GM21737 (cell line): Measurements from ENCODE around the gene SLC9A4.
"Not testable (repeated sequence)": the region's sequence is repeated elsewhere in the genome, so short reads cannot be mapped to it uniquely, and the experiment has no call there.

Source experiments
- ATAC-seq: cut with Tn5 transposase; IDR thresholded peaks from one replicate; pipeline ENCODE4 v1.9.1; 2021; ENCODE audit warnings: mild to moderate bottlenecking, moderate library complexity; ENCODE audit not compliant: unreplicated experiment

The SLC9A4 gene

GRCh38 chr2:102544182-102544581, 71.2 kb downstream of the SLC9A4 start:
- ATAC-seq = no peak

GRCh38 chr2:102547462-102547861, 74.4 kb downstream of the SLC9A4 start:
- ATAC-seq = no peak

- no peak for ATAC-seq
These were observed 76.0 kb downstream of the SLC9A4 start for GRCh38 chr2:102549027-102549426.

GRCh38 chr2:102550151-102550550, 77.1 kb downstream of the SLC9A4 start:
- no peak for ATAC-seq

- no peak for ATAC-seq
These were observed 78.5 kb downstream of the SLC9A4 start for GRCh38 chr2:102551329-102552096.

- no peak for ATAC-seq
These were observed 80.6 kb downstream of the SLC9A4 start for GRCh38 chr2:102553601-102554000.

GRCh38 chr2:102558463-102558862, 85.4 kb downstream of the SLC9A4 start:
- ATAC-seq = no peak

GRCh38 chr2:102562542-102562941, 89.5 kb downstream of the SLC9A4 start:
- ATAC-seq = not testable (repeated sequence)

GRCh38 chr2:102575888-102576287, 102.9 kb downstream of the SLC9A4 start:
- no peak for ATAC-seq

GRCh38 chr2:102578376-102578775, 105.3 kb downstream of the SLC9A4 start:
- no peak for ATAC-seq

GRCh38 chr2:102581911-102582310, 108.9 kb downstream of the SLC9A4 start:
- no peak for ATAC-seq

- ATAC-seq = no peak
These were observed 109.8 kb downstream of the SLC9A4 start for GRCh38 chr2:102582845-102583244.
